Central memory CD8-positive, alpha-beta T cell (primary cell): Measurements from ENCODE around the gene ALDH3B2.
"Not testable (repeated sequence)": the region's sequence is repeated elsewhere in the genome, so short reads cannot be mapped to it uniquely, and the experiment has no call there.

ENCODE experiments used
- ATAC-seq: fragments of 150-1000 bp; cut with Tn5 transposase; replicated peaks from 2 replicates; pipeline ENCODE4 v1.10.0; 2022; ENCODE audit warnings: mild to moderate bottlenecking, moderate FRiP score, moderate number of reproducible peaks; ENCODE audit not compliant: poor library complexity, severe bottlenecking; ENCODE audit errors: extremely low read depth
- DNase-seq, 2 donors: peaks; one replicate each; pipeline ENCODE4 v3.0.0; 2021; ENCODE audit warnings: low spot score in 2 of 2
- H3K27ac Mint-ChIP-seq: one replicate; pipeline ENCODE4 v1.8.0; 2022; ENCODE audit warnings: low read depth, mild to moderate bottlenecking, moderate library complexity, mixed read lengths
- H3K27me3 Mint-ChIP-seq: one replicate; pipeline ENCODE4 v1.8.0; 2022; ENCODE audit warnings: mixed read lengths
- H3K36me3 Mint-ChIP-seq: one replicate; pipeline ENCODE4 v1.8.0; 2022; ENCODE audit warnings: mild to moderate bottlenecking, moderate library complexity, mixed read lengths; ENCODE audit not compliant: insufficient read depth
- H3K4me1 Mint-ChIP-seq: one replicate; pipeline ENCODE4 v1.8.0; 2022; ENCODE audit warnings: mixed read lengths
- H3K4me3 Mint-ChIP-seq: one replicate; pipeline ENCODE4 v1.8.0; 2022; ENCODE audit warnings: mild to moderate bottlenecking, moderate library complexity, mixed read lengths
- H3K9me3 Mint-ChIP-seq: one replicate; pipeline ENCODE4 v1.8.0; 2022; ENCODE audit warnings: mixed read lengths

Gene ALDH3B2

GRCh38 chr11:67699521-67699920, 25.1 kb upstream of the ALDH3B2 start:
- no peak overlapping the region for H3K4me3 Mint-ChIP-seq
- H3K4me1 Mint-ChIP-seq, result no peaks in the 10 kb centered on the region
- H3K36me3 Mint-ChIP-seq, result no peaks in the 10 kb centered on the region
- no peaks in the 10 kb centered on the region for H3K9me3 Mint-ChIP-seq
- DNase-seq, result no peak
- peaks cover 62% of the 10 kb centered on the region for H3K27me3 Mint-ChIP-seq
- H3K27ac Mint-ChIP-seq, result no peak overlapping the region
- ATAC-seq, result no peak

DNA sequence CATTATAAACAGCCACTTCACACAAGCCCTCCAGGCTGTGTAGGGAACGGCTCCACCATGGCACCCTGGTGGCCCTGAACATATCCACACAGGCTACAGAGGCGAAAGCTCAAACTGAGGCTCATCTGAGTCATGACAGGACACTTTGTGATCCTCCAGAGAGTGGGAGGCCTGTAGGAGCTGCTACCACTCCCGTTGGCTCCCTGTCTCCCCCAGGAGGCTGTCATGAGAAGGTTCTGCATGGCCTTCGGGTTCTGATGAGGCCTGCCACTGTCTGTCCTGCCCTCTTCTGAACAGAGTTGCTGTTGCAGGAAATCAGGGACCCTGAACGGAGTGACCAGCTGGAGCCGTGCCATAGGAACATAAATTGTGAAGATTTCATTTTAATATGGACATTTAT, 23.8 kb upstream of the ALDH3B2 start:
- Mint-ChIP-seq H3K4me1 (no peaks in the 10 kb centered on the region), H3K36me3 (no peaks in the 10 kb centered on the region), H3K27ac (no peak overlapping the region), H3K4me3 (no peak overlapping the region), H3K9me3 (no peaks in the 10 kb centered on the region), H3K27me3 (peaks cover 49% of the 10 kb centered on the region)
- no peak for ATAC-seq
- no peak for DNase-seq

DNA sequence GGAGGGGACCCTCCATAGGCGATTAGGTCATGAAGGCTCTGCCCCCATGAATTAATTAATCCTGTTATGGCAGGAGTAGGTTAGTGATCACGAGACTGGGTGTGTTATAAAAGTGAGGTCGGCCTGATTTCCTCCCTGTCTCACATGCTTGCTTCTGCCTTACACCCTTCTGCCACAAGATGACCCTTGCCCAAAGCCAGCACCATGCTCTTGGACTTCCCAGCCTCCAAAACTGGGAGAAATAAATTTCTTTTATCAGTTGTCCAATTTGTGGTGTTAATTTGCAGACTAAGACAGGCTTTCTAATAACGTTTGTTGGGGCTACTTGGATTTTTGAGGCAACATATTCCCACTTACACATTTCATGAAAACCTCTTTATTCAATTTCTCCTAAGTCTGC, 23.4 kb upstream of the ALDH3B2 start:
- Mint-ChIP-seq H3K27ac (no peak overlapping the region), H3K4me1 (no peaks in the 10 kb centered on the region), H3K27me3 (peaks cover 45% of the 10 kb centered on the region), H3K9me3 (no peaks in the 10 kb centered on the region), H3K4me3 (no peak overlapping the region), H3K36me3 (no peaks in the 10 kb centered on the region)
- DNase-seq, result no peak
- no peak for ATAC-seq

- no peak overlapping the region for H3K4me3 Mint-ChIP-seq
These were observed 22.6 kb upstream of the ALDH3B2 start for GRCh38 chr11:67696998-67697397.

DNA sequence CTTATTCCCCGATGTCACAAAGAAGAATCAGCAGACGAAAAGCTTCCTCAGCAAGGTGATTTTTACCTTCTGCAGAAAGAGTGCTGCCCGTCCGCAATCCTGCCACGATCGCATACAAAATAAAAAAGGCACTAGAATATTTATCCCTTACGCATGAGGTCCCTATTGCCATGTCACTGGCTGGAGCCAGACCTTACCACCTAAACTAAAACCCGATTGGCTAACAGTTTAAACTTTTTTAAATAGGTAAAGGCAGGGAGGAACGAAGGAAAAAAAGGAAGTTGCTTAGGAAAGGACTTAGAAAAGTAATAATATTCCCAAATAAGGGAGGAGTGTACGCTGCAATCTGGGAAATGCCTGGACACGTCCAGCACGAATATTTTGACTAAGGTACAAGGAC, 21.2 kb upstream of the ALDH3B2 start:
- no peak overlapping the region for H3K4me3 Mint-ChIP-seq
- peaks cover 32% of the 10 kb centered on the region for H3K27me3 Mint-ChIP-seq
- H3K27ac Mint-ChIP-seq, result no peak overlapping the region
- no peaks in the 10 kb centered on the region for H3K36me3 Mint-ChIP-seq
- H3K4me1 Mint-ChIP-seq, result no peaks in the 10 kb centered on the region
- no peak for DNase-seq
- ATAC-seq, result no peak
- no peaks in the 10 kb centered on the region for H3K9me3 Mint-ChIP-seq

More at GRCh38 chr11:67696998-67697397, 22.6 kb upstream of the ALDH3B2 start:
- Mint-ChIP-seq H3K4me1 (no peaks in the 10 kb centered on the region), H3K27me3 (peaks cover 42% of the 10 kb centered on the region), H3K27ac (no peak overlapping the region), H3K36me3 (no peaks in the 10 kb centered on the region), H3K9me3 (no peaks in the 10 kb centered on the region)
- ATAC-seq (no peak), DNase-seq (no peak)

DNA sequence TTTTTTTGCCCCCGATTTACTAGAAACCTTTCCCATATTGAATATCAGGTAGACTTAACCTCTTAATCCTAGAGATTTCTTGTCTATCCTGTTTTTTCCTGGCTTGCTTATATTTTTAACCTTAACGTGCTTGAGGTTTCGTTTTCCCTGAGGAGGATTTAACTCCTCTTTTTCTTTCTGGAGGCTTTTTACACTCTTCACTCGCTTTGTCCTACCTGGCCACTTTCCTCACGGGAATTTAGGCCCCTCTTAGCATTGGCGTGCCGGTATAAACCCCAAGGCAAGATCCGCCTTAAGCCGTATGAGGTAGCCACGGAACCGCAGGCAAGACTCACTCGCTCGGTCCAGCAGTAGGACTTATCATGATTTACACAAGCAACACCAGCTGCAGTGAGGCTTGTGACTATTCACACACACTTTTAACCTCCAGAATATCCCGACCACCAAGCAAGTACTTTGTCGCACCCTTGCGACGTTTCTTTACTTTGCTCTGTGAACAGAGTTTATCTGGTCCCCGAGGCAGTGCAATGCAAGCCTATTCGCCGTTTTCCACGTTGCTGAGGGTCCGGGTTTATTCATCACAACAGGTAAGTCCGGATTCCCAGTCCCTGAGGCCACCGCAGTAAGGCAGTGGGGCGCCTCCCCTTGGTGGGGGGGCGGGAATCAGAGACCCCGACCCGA, 20.6 kb upstream of the ALDH3B2 start:
- H3K27ac Mint-ChIP-seq, result no peak overlapping the region
- ATAC-seq, result no peak
- DNase-seq, result no peak
- H3K4me1 Mint-ChIP-seq, result no peaks in the 10 kb centered on the region
- H3K36me3 Mint-ChIP-seq, result no peaks in the 10 kb centered on the region
- H3K4me3 Mint-ChIP-seq, result no peak overlapping the region
- H3K27me3 Mint-ChIP-seq, result peaks cover 27% of the 10 kb centered on the region
- H3K9me3 Mint-ChIP-seq, result no peaks in the 10 kb centered on the region

DNA sequence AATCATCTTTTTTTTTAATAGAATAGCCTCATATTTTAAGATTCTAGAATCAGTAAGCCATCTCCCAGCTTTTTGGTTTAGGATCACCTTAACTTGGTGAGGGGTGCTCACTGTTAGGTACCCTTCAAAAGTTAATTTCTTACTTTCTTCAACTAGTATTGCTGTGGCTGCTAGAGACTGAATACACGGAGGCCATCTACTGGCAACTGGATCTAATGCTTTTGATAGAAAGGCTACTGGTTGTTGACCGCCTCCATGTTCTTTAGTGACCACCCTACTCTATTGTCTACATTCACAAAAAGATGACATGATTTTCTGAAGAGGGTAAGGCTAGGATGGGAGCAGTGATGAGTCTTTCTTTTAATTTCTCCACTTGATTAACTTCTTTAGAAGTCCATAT, 16.7 kb upstream of the ALDH3B2 start:
- H3K36me3 Mint-ChIP-seq, result no peaks in the 10 kb centered on the region
- H3K4me3 Mint-ChIP-seq, result no peak overlapping the region
- DNase-seq, result no peak
- H3K4me1 Mint-ChIP-seq, result no peaks in the 10 kb centered on the region
- peaks cover 31% of the 10 kb centered on the region for H3K27me3 Mint-ChIP-seq
- no peak overlapping the region for H3K27ac Mint-ChIP-seq
- no peak for ATAC-seq
- H3K9me3 Mint-ChIP-seq, result no peaks in the 10 kb centered on the region

GRCh38 chr11:67689178-67689577, 14.8 kb upstream of the ALDH3B2 start:
- no peak overlapping the region for H3K4me3 Mint-ChIP-seq
- H3K4me1 Mint-ChIP-seq, result no peaks in the 10 kb centered on the region
- no peaks in the 10 kb centered on the region for H3K36me3 Mint-ChIP-seq
- H3K9me3 Mint-ChIP-seq, result no peaks in the 10 kb centered on the region
- DNase-seq (no peak), ATAC-seq (no peak)
- H3K27ac Mint-ChIP-seq, result no peak overlapping the region
- H3K27me3 Mint-ChIP-seq, result peaks cover 43% of the 10 kb centered on the region

DNA sequence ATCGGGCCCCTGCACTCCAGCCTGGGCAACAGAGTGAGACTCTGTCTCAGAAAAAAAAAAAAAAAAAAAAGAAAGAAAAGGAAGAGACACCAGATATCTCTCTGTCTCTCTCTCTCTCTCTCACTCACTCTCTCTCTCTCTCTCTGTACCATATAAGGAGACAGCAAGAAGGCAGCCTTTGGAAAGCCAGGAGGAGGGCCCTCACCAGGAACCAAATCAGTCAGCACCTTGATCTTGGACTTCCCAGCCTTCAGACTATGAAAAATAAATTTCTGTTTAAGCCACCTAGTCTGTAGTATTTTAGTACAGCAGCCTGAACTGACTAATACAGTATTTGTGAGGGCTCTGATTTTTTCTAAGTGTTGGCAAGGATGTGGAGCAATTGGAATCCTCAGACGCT, 13.6 kb upstream of the ALDH3B2 start:
- no peaks in the 10 kb centered on the region for H3K9me3 Mint-ChIP-seq
- H3K27ac Mint-ChIP-seq, result no peak overlapping the region
- no peaks in the 10 kb centered on the region for H3K36me3 Mint-ChIP-seq
- no peak overlapping the region for H3K4me3 Mint-ChIP-seq
- DNase-seq, result no peak
- peaks cover 43% of the 10 kb centered on the region for H3K27me3 Mint-ChIP-seq
- H3K4me1 Mint-ChIP-seq, result no peaks in the 10 kb centered on the region
- ATAC-seq, result no peak

DNA sequence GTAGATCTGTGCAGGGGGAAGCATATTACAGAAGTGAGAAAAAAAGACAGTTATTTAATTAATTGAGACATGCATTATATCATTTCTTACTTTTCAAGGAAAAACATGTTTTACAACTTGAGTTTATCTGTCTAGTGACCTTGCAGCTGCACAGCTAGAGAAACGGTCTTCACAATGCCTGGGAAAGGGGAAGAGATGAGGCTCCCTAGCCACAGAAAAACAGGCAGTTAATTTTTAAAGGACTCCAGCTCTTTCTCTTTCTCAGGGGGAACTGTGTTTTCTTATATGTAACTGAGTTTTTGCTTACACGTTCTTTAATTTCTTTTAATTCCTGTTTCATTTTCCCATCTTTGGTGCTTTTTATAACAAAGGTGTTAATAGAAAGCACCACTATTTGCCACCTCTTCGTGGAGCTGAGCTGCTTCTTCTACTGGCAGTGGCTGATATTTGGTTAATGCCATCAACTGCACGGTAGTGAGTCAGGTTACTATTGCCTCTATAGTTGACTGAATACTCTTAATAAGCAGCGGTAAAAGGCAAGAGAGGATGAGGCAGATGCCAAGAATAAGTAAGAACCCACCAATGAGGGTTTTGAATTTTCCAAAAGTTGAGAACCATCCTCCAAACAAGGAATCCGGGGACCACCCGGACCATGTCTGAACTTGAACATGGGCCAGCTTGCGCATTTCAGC, 11.4 kb upstream of the ALDH3B2 start:
- H3K4me1 Mint-ChIP-seq, DNase-seq, ATAC-seq, H3K4me3 Mint-ChIP-seq, H3K36me3 Mint-ChIP-seq, H3K27ac Mint-ChIP-seq, H3K9me3 Mint-ChIP-seq: not testable (repeated sequence)
- H3K27me3 Mint-ChIP-seq, result peaks cover 43% of the 10 kb centered on the region

GRCh38 chr11:67682126-67683034, 8.0 kb upstream of the ALDH3B2 start:
- ATAC-seq, H3K36me3 Mint-ChIP-seq, H3K4me3 Mint-ChIP-seq, H3K27ac Mint-ChIP-seq, H3K4me1 Mint-ChIP-seq, DNase-seq, H3K9me3 Mint-ChIP-seq: not testable (repeated sequence)
- peaks cover 26% of the 10 kb centered on the region for H3K27me3 Mint-ChIP-seq

GRCh38 chr11:67680696-67681470, 6.5 kb upstream of the ALDH3B2 start:
- H3K4me1 Mint-ChIP-seq, result no peaks in the 10 kb centered on the region
- H3K27ac Mint-ChIP-seq, result no peak overlapping the region
- H3K4me3 Mint-ChIP-seq, result no peak overlapping the region
- peaks cover 4% of the 10 kb centered on the region for H3K9me3 Mint-ChIP-seq
- DNase-seq, result no peak
- peaks cover 31% of the 10 kb centered on the region for H3K27me3 Mint-ChIP-seq
- H3K36me3 Mint-ChIP-seq, result no peaks in the 10 kb centered on the region
- no peak for ATAC-seq
